Adipose tissue (tissue), 3 donors: ENCODE results near the gene CD19. TPM values are rescaled to one million over a fixed set of nuclear protein-coding genes. Genes with fewer than 3 reads are reported as not detected.
"Not testable (repeated sequence)": the region's sequence is repeated elsewhere in the genome, so short reads cannot be mapped to it uniquely, and the experiment has no call there.

Source experiments
- H3K27ac ChIP-seq: one replicate; pipeline ENCODE4 v1.5.1; 2013; ENCODE audit warnings: low read depth, low read length
- WGBS, 3 donors: extraction: QIAGEN DNeasy Blood & Tissue Kit; methylation state at CpG; one replicate each; pipeline ENCODE4 v1.1.7; 2013; 5-methylcytosine and 5-hydroxymethylcytosine counted together
- polyA plus RNA-seq, 3 donors: library from polyadenylated mRNA; stranded (reverse); fragments of 200-250 nt; gene quantifications; one replicate each; pipeline ENCODE4 v1.2.3, GENCODE V29; 2013
- donor health status: healthy with polysubstance abuse.
- donor health status: Bipolar disorder and iron deficiency.
- donor health status: healthy.

The CD19 gene
- polyA plus RNA-seq, 3 donors: 0.52 to 0.79 TPM; not detected in 1

DNA sequence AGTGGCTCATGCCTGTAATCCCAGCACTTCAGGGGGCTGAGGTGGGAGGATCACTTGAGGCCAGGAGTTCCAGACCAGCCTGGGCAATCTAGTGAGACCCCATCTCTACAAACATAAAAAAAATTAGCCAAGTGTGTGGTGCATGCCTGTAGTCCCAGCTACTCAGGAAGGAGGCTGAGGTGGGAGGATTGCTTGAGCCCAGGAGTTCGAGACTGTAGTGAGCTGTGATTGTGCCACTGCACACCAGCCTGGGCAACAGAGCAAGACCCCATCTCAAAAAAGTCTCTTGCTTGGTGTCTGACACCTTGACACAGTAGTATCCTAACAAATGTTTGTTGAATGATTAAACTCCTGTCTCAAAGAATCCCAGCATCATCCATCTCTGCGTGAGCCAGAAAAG is 37.9 kb downstream of the CD19 start:
- whole genome bisulfite sequencing, 3 donors: 87 to 94% (median 88%) methylated on average over 2 of the region's 2 CpGs
- H3K27ac ChIP-seq: not testable (repeated sequence)

DNA sequence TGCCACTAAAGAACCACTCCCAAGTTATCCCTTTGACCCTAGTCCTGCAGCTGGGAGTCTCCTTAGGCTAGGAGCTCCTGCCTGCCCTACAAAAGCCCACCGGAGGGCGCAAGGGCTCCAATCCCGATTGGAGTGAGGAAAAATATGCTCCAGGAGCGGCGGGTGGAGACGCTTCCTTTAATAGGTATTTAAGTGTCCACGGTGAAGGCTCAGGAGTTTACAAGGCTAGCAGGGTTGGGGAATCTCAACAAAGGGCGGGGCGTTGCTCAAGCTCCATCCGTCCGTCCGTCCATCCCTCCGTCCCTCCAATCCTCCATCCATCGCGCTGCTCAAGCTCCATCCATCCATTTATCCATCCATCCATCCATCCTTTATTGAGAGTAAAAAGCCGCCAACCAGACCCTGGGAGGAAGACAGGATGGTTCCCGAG is 42.3 kb downstream of the CD19 start:
- H3K27ac ChIP-seq: no peak overlapping the region
- 0% methylated on average over 17 of the region's 17 CpGs for WGBS, 3 donors

DNA sequence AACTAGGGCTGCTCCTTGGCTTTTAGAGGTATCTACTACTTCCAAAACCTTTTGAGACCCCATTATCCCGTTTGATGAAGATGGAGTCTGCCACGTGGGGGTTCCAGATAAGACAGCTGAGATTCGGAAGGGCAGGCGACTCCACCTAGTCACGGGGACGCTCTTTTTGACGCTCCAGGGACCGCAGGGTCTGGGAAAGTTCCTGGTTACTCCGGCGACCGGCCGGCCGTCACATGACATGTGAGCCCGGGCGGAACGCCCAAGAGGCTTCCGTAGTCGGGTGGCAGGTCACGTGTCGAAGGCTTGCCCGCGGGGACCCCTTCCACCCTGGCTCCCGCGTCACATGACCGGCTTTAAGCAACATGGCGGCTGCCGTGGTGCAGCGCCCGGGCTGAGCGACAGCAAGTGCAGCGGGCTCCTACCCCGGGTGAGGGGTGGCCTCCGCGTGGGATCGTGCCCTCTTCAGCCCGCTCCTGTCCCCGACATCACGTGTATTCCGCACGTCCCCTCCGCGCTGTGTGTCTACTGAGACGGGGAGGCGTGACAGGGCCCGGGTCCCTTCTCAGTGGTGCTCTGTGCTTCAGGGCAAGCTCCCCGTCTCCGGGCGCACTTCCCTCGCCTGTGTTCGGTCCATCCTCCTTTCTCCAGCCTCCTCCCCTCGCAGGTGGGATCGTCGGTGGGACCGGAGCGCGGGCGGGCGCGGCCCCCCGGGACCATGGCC is 42.8 kb downstream of the CD19 start, which contains the start of gene SPNS1:
TSS of gene SPNS1 (plus strand) at position 342 of the 721 bp plus-strand sequence. CDS start at position 716, 374 bp downstream.
- H3K27ac ChIP-seq: no peak within 1 kb of the TSS
- WGBS, 3 donors: 0% methylated on average over 54 to 60 of the region's 60 CpGs

DNA sequence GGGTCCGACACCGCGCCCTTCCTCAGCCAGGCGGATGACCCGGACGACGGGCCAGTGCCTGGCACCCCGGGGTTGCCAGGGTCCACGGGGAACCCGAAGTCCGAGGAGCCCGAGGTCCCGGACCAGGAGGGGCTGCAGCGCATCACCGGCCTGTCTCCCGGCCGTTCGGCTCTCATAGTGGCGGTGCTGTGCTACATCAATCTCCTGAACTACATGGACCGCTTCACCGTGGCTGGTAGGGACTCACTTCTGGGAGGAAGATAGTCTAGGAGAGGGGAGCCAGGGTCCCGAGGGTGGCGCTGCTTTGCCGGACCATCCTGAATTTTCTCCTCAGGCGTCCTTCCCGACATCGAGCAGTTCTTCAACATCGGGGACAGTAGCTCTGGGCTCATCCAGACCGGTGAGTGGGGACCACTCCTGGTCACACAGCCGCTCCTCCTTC is 43.4 kb downstream of the CD19 start:
- H3K27ac ChIP-seq: no peak overlapping the region
- 6 to 8% (median 8%) methylated on average over 29 to 30 of the region's 30 CpGs for WGBS, 3 donors

DNA sequence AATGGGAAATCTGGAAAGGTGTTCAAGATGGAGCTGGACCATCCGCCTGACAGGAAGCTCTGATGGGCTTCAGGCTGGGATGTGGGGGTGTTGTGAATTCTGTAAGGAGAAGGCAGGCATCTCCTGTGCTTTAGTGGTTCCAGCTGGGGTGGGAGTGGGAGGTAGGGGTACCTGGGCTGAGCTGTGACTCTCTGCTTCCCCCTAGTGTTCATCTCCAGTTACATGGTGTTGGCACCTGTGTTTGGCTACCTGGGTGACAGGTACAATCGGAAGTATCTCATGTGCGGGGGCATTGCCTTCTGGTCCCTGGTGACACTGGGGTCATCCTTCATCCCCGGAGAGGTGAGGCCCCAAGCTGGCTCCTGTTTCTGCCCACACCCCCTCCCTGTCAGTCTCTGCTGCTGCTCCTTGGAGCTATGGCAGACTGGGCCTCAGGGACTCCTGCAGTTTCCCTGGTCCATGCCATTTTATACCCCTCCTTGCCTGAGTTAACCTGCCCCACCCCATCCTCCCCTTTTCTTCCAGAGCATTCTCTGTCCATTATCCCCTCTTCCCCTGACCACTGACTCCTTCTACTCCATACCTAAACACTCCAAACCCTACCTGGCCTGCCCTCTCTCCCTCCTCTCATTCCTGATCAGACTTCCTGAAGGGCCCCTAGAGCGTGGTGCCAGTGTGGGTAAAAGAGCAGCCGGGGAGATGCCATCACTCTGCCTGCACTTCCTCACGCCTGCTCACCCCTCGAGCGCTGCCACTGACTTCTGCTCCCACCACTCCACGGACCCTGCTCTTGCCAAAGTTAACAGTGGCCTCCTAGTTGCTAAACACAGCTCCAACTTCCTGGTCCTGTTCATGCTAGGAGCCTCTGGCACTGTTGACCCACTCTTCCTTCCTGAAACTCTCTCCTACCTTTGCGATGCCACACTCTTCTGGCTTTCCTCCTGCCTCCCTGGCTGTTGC is 46.2 kb downstream of the CD19 start:
- H3K27ac ChIP-seq: no peak overlapping the region
- 62 to 71% (median 70%) methylated on average over 11 of the region's 11 CpGs for WGBS, 3 donors

DNA sequence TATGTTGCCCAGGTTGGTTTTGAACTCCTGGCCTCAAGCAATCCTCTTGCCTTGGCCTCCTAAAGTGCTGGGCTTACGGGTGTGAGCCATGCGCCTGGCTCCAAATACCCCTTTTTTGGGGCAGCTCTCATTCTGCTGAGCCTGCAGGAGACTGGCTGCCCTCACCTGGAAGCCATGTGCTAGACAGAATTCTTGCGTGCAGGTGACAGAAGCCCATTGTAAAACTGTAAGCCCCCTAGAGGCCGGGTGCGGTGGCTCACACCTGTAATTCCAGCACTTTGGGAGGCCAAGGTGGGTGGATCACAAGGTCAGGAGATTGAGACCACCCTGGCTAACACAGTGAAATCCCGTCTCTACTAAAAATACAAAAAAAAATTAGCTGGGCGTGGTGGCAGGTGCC is 48.6 kb downstream of the CD19 start:
- WGBS, 3 donors: 87 to 91% (median 88%) methylated on average over 7 of the region's 7 CpGs
- not testable (repeated sequence) for H3K27ac ChIP-seq

DNA sequence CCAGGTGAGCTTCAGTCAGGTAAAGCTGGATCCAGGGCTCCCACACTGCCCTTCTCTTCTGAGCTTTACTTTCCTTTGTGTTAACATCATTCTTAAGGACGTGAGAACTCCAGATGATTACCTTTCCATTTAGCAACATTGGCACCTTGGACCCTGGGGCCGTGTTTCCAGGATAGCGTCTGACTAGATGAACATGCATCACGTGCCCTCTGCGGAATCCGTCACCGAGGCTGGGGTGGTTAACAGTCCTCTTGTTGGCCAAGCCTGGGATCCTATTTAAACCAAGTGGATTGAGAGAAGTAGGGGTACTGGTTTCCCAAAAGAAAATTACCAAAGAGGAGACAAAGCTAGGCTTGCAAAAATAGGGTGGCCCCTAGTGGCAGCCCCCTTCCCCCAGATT is 49.2 kb downstream of the CD19 start:
- WGBS, 3 donors: 94 to 97% (median 95%) methylated on average over 7 of the region's 7 CpGs
- no peak overlapping the region for H3K27ac ChIP-seq

DNA sequence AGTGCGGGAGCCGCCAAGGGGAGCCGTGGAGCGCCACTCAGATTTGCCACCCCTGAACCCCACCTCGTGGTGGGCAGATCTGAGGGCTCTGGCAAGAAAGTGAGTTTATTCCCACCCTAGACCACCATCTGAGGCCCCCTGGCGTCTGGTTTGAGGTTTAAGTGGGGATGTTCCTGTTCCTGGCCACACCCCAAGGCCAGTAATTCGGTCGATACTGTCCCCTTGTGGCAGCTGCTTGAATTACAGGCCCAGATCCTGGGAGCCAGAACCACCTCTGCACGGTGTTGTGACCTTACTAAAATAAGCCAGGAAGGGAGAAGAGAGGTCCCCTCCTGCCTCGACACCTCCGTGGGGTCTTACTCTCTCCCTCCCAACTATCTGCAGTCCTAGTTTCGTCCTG is 49.7 kb downstream of the CD19 start:
- H3K27ac ChIP-seq: no peak overlapping the region
- 84 to 86% (median 84%) methylated on average over 12 of the region's 12 CpGs for WGBS, 3 donors

DNA sequence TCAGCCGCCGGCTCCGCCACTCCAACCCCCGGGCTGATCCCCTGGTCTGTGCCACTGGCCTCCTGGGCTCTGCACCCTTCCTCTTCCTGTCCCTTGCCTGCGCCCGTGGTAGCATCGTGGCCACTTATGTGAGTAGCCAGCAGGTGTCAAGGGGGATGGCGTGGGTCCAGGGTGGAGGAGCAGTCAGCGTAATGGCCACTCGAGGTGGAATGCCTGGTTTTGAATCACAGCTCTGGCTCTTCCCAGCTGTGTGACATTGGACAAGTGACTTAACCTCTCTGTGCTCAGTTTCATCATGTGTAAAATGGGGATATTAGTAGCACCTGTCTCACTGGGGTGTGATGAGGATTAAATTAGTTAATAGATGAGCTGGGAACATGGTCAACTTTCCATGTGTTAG is 50.6 kb downstream of the CD19 start:
- 95 to 98% (median 95%) methylated on average over 10 of the region's 10 CpGs for WGBS, 3 donors
- H3K27ac ChIP-seq: no peak overlapping the region

DNA sequence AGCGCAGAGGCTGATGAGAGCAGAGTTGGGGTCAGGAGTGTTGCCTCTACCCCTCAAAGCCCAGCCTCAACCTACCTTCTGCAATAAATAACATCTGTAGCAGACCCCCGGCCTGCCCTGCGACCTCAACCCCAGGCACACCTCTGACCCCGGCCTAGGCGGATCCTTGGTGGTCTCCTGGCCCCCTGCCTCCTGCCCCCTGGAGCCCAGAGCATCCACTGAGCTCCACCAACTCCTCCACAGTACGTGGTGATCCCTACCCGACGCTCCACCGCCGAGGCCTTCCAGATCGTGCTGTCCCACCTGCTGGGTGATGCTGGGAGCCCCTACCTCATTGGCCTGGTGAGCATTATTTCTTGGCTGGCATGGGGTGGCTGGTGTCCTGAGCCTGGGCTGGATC is 51.2 kb downstream of the CD19 start:
- H3K27ac ChIP-seq: no peak overlapping the region
- 93 to 95% (median 95%) methylated on average over 9 to 11 of the region's 11 CpGs for WGBS, 3 donors

DNA sequence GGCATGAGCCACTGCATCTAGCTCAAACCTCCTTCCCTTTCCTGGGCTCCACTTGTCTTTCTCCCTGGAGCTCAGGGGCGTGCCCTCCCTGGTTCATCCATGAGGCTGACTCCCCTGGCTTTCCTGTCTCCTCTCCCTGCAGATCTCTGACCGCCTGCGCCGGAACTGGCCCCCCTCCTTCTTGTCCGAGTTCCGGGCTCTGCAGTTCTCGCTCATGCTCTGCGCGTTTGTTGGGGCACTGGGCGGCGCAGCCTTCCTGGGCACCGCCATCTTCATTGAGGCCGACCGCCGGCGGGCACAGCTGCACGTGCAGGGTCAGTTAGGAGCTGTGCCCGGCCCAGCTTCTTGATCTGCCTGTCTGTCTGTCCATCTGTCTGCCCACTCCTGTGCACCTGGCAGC is 51.9 kb downstream of the CD19 start:
- H3K27ac ChIP-seq: no peak overlapping the region
- 88 to 92% (median 92%) methylated on average over 18 of the region's 18 CpGs for WGBS, 3 donors

DNA sequence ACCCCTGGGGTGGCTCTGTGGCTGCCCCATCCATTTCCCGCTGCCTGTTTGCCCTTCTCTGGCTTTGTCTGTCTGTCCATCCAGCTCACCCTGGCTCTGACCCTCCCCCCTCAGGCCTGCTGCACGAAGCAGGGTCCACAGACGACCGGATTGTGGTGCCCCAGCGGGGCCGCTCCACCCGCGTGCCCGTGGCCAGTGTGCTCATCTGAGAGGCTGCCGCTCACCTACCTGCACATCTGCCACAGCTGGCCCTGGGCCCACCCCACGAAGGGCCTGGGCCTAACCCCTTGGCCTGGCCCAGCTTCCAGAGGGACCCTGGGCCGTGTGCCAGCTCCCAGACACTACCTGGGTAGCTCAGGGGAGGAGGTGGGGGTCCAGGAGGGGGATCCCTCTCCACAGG is 52.3 kb downstream of the CD19 start:
- WGBS, 3 donors: 70 to 81% (median 73%) methylated on average over 12 of the region's 12 CpGs
- no peak overlapping the region for H3K27ac ChIP-seq

DNA sequence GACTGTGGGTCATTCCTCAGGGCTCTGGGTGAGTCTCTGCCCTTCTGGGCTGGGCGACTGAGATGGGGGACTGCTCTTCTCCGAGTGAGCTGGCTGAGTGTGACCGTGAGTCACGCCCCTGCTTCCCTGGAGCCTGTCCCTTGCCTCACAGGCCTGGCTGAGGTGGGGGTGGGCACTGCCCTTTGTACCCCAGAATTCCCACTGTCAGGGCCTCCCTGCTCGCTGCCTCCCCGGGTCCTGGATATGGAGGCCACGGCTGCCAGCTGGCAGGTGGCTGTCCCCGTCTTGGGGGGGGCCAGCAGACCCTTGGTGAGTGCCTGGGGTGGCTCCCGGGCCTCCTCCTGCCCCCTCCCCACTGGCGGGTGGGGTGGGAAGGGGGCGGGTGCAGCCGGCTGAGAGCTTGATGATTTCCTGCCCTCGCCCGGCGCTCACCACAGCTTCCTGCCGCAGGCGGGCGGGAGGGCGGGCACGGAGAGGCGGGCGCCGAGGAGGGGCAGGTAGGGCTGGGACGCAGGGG is 52.9 kb downstream of the CD19 start, which contains the start of gene LAT:
TSS of gene LAT (plus strand) at position 434 of the 517 bp plus-strand sequence. CDS start 366 bp downstream, outside the sequence.
- 39 to 69% (median 40%) methylated on average over 20 to 23 of the region's 24 CpGs for WGBS, 3 donors
- H3K27ac ChIP-seq: no peak within 1 kb of the TSS

DNA sequence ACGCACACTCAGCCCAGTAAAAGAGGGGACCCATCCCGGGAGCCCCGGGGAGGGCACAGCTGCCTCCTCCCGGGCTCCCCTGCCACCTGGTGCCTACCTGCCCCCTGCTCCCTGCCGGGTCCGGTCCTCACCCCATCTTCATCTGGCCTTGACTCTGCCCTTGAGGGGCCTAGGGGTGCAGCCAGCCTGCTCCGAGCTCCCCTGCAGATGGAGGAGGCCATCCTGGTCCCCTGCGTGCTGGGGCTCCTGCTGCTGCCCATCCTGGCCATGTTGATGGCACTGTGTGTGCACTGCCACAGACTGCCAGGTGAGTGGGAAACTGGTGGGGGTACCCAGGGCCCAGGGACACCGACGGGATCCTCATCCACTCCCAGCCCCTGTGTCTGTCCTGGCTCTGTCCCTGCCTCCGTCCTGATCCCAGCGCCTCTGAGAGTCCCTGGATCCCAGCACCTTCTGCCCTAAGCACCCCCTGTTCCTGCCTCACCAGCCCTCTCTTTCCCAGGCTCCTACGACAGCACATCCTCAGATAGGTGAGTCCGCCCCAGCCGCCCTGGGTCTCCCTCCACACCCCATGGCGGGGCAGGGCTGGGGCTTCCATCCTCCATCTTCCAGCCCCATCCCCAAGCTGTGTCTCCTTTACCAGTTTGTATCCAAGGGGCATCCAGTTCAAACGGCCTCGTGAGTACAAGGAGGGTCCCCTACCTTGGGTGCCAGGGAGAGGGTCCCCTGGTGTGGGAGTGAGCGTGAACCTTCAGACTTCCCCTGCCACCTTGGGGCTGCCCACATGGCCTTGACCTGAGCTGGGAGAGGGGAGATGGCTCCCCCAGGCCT is 53.7 kb downstream of the CD19 start:
- 67 to 74% (median 70%) methylated on average over 18 to 19 of the region's 19 CpGs for WGBS, 3 donors

DNA sequence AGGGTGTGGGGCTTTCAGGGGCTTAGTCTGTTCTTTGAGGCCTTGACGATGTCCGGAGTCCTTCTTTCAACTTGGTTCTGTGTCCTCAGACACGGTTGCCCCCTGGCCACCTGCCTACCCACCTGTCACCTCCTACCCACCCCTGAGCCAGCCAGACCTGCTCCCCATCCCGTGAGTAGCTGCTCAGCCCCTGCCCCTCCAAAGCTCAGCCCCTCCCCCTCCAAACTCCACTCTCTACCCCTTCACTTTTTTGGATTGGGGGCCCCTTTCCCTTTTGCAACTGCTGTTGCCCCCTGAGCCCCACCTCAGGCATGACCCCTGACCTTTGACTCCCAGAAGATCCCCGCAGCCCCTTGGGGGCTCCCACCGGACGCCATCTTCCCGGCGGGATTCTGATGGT is 54.3 kb downstream of the CD19 start:
- no peak overlapping the region for H3K27ac ChIP-seq
- WGBS, 3 donors: 92 to 93% (median 92%) methylated on average over 9 of the region's 9 CpGs

More for the DNA sequence above, 53.7 kb downstream of the CD19 start:
- no peak overlapping the region for H3K27ac ChIP-seq

DNA sequence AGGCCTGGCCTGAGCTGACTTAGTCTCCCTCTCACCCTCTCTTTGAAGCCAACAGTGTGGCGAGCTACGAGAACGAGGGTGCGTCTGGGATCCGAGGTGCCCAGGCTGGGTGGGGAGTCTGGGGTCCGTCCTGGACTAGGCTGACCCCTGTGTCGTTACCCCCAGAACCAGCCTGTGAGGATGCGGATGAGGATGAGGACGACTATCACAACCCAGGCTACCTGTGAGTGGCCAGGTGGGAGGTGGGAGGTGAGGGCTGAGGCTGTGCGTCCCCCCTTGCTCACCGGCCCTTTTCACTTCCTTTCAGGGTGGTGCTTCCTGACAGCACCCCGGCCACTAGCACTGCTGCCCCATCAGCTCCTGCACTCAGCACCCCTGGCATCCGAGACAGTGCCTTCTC is 54.7 kb downstream of the CD19 start:
- H3K27ac ChIP-seq: no peak overlapping the region

DNA sequence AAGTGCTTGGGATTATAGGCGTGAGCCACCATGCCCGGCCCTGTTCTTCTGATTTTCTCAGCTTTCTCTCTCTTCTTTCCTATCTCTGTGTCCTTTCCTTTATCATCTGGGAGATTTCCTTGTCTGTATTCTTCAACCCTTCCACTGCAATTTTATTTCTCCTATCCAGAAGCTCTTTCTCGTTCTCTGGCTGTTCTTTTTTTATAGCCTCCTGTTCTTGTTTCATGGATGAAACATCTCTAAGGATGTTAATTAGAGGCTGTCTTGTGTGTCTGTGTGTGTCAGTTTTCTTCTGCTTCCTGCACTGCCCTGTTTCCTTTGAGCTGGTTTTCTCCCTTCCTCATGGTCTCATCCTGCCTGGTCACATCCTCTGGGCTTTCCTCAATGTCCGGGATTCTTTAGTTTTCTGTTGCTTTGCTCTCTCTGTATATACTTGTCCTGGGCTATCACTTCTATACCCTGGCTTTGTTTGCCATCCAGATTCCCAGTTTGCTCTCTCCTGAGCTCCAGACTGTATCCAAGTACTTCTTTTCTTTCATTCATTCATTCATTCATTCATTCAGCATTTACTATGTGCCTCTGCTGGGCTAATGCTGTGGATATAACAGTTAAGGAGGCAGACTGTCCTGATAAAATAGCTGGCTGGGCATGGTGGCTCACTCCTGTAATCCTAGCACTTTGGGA is 55.5 kb downstream of the CD19 start:
- 92 to 97% (median 95%) methylated on average over 4 of the region's 4 CpGs for WGBS, 3 donors
- no peak overlapping the region for H3K27ac ChIP-seq

More for the DNA sequence above, 54.7 kb downstream of the CD19 start:
- 86 to 96% (median 94%) methylated on average over 13 of the region's 13 CpGs for WGBS, 3 donors
